Retinal pigment epithelial cell (primary cell): ENCODE measurements around the gene ABCA5.
"Not testable (repeated sequence)": the region's sequence is repeated elsewhere in the genome, so short reads cannot be mapped to it uniquely, and the experiment has no call there.

Source experiments
- DNase-seq: peaks from one replicate; pipeline ENCODE4 v3.0.0-alpha.2; 2010; ENCODE audit warnings: low read depth
- H3K4me3 ChIP-seq: 2 replicates; pipeline ENCODE4 v1.5.1; 2011; ENCODE audit warnings: mild to moderate bottlenecking, low read length, control low read depth, moderate library complexity
- TF ChIP-seq, protein P1 (sequence below): conservative IDR thresholded peaks from 2 replicates; pipeline ENCODE4 v1.5.1; 2011; ENCODE audit warnings: low read depth, low read length, control low read depth, inconsistent platforms

ABCA5 gene

DNA sequence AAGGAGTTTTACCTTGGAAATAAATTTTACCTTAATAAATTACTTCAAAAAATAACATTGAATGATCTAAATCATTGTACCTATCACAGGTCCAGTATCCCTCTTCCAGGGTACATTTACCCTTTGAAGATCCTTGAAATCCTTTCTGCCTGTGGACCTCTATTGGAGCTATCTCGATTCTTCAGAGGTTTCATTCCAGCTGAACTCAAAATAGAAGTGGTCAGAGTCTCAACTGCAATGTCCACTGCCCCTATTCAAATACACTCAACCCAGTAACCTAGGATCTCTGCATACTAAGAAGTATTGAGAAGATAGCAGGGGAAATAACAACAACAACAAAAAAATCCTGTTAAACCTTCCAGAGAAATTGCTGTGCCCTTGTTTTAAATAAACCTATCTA is 9.3 kb downstream of the ABCA5 start:
- no peak overlapping the region for H3K4me3 ChIP-seq
- TF ChIP-seq, protein P1, sequence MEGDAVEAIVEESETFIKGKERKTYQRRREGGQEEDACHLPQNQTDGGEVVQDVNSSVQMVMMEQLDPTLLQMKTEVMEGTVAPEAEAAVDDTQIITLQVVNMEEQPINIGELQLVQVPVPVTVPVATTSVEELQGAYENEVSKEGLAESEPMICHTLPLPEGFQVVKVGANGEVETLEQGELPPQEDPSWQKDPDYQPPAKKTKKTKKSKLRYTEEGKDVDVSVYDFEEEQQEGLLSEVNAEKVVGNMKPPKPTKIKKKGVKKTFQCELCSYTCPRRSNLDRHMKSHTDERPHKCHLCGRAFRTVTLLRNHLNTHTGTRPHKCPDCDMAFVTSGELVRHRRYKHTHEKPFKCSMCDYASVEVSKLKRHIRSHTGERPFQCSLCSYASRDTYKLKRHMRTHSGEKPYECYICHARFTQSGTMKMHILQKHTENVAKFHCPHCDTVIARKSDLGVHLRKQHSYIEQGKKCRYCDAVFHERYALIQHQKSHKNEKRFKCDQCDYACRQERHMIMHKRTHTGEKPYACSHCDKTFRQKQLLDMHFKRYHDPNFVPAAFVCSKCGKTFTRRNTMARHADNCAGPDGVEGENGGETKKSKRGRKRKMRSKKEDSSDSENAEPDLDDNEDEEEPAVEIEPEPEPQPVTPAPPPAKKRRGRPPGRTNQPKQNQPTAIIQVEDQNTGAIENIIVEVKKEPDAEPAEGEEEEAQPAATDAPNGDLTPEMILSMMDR = no peak
- DNase-seq = no peak

GRCh38 chr17:69314246-69315065 is 12.5 kb downstream of the ABCA5 start:
- H3K4me3 ChIP-seq = no peak overlapping the region
- no peak for DNase-seq
- TF ChIP-seq, protein P1 = no peak

DNA sequence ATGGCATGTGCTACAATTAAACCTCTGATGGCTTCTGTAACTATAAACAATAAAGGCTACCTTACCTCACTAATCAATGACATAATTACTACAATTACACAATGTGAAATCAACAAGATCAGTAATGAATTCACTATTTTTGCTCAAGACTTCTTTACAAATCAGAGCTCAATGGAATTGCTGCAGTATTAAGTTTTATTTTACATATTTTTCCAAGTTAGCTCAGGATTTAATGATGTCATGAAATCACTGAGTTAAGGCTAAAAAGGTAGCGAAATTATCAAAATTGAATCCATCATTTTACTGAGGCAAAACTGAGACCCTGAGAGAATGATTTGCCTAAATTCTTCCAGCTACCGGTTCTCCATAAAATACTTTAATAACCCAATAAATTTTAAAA is 21.8 kb downstream of the ABCA5 start:
- DNase-seq = no peak
- TF ChIP-seq, protein P1 = no peak
- H3K4me3 ChIP-seq = no peak overlapping the region

- TF ChIP-seq, protein P1 = no peak
- H3K4me3 ChIP-seq = no peak overlapping the region
- DNase-seq = no peak
Observed at GRCh38 chr17:69302682-69303081, 24.3 kb downstream of the ABCA5 start.

GRCh38 chr17:69300222-69300621 is 26.7 kb downstream of the ABCA5 start:
- TF ChIP-seq, protein P1 = no peak
- DNase-seq = no peak
- no peak overlapping the region for H3K4me3 ChIP-seq

- DNase-seq, H3K4me3 ChIP-seq: not testable (repeated sequence)
Observed at GRCh38 chr17:69298120-69298722, 28.7 kb downstream of the ABCA5 start.

DNA sequence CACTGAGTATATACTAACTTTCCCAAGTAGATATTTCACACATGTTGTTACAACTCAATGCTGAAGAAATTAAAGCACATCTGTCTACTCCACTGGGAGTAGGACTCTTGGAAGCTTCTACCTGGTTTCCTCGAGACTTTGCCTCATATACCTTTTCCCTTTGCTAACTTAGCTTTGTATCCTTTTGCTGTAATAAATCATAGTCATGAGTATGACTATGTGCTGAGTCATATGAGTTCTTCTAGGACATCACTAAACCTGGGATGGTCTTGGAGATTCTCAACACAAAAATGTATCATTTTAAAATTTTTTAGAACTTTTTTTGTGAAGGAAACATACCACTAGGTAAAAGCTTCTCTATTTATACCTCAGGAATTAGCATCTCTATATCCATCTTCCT is 39.8 kb downstream of the ABCA5 start:
- DNase-seq = no peak
- H3K4me3 ChIP-seq = no peak overlapping the region
- TF ChIP-seq, protein P1 = no peak
